H1 (cell line): ENCODE results near the gene BCAS1. TPM values are rescaled to one million over a fixed set of nuclear protein-coding genes. Genes with fewer than 3 reads are reported as not detected.
A peak's percentile ranks its signal among the peaks of the same experiment; 100 is the strongest.

Experiments
- CTCF ChIA-PET: fragments of 300-600 bp; sonication (Branson Sonifier 250); formaldehyde crosslinking; loops from one replicate; lab custom pipeline; 2021; ENCODE audit not compliant: partially characterized antibody; lab: Charles Lee
- POLR2A ChIA-PET: fragments of 300-600 bp; sonication (Branson Sonifier 250); formaldehyde crosslinking; loops from one replicate; lab custom pipeline; 2021; ENCODE audit warnings: inconsistent platforms; ENCODE audit not compliant: partially characterized antibody; lab: Charles Lee
- DNase-seq, 2 experiments: peaks; one replicate each; pipeline versions ENCODE4 v3.0.0 to v3.0.0-alpha.2; 2010 to 2022; ENCODE audit warnings: low spot score in 2 of 2, low read depth in 1 of 2, mixed read lengths in 1 of 2
- FAIRE-seq: peaks from 2 replicates; lab custom pipeline; 2011; peaks lifted over from hg19 to GRCh38; lab: Jason Lieb, UNC
- H2AFZ ChIP-seq: 2 replicates; pipeline ENCODE4 v1.8.1; 2012; ENCODE audit warnings: low read length, inconsistent platforms
- H2AK5ac ChIP-seq: 2 replicates; pipeline ENCODE4 v1.6.1; 2013; ENCODE audit warnings: low read depth, low read length
- H2BK120ac ChIP-seq: replicated peaks from 2 replicates; pipeline ENCODE3; 2013; ENCODE audit warnings: low read depth, low read length, inconsistent platforms
- H2BK12ac ChIP-seq: 2 replicates; pipeline ENCODE4 v1.6.1; 2013; ENCODE audit warnings: low read depth, low read length
- H2BK15ac ChIP-seq: 2 replicates; pipeline ENCODE4 v1.6.1; 2013; ENCODE audit warnings: low read length
- H2BK20ac ChIP-seq: 2 replicates; pipeline ENCODE4 v1.6.1; 2013; ENCODE audit warnings: low read length
- H2BK5ac ChIP-seq: 2 replicates; pipeline ENCODE4 v1.6.1; 2013; ENCODE audit warnings: low read depth, low read length
- H3K14ac ChIP-seq: 2 replicates; pipeline ENCODE4 v1.6.1; 2013; ENCODE audit warnings: inconsistent platforms; ENCODE audit not compliant: insufficient read length
- H3K18ac ChIP-seq: 2 replicates; pipeline ENCODE4 v1.6.1; 2013; ENCODE audit warnings: low read length; ENCODE audit errors: extremely low read depth
- H3K23ac ChIP-seq: 2 replicates; pipeline ENCODE4 v1.6.1; 2013; ENCODE audit warnings: inconsistent platforms; ENCODE audit not compliant: insufficient read length
- H3K23me2 ChIP-seq: 2 replicates; pipeline ENCODE4 v1.6.1; 2013; ENCODE audit warnings: low read depth, low read length
- H3K27ac ChIP-seq: 2 replicates; pipeline ENCODE4 v1.6.1; 2011; ENCODE audit warnings: low read depth, low read length, inconsistent platforms
- H3K27me3 ChIP-seq, 4 experiments: replicated peaks in 1 of 4; 1 replicate in 1 of 4; 2 replicates in 3 of 4; pipeline versions ENCODE4 v1.6.1 to v1.8.1; 2011 to 2013; ENCODE audit warnings: low read length in 3 of 4, mild to moderate bottlenecking in 3 of 4, inconsistent platforms in 2 of 4, mixed read lengths in 2 of 4, moderate library complexity in 1 of 4; ENCODE audit not compliant: control insufficient read depth in 3 of 4, insufficient read depth in 3 of 4; ENCODE audit errors: extremely low read depth in 1 of 4
- H3K36me3 ChIP-seq, 4 experiments: 2 replicates each; pipeline versions ENCODE4 v1.6.1 to v1.8.1; 2011 to 2013; ENCODE audit warnings: mild to moderate bottlenecking in 4 of 4, low read length in 3 of 4, moderate library complexity in 2 of 4, control low read depth in 1 of 4, inconsistent platforms in 1 of 4; ENCODE audit not compliant: insufficient read depth in 4 of 4, control insufficient read depth in 2 of 4
- H3K4ac ChIP-seq: replicated peaks from 2 replicates; pipeline ENCODE3; 2013; ENCODE audit warnings: low read length, low read depth, mixed read lengths, inconsistent platforms; ENCODE audit not compliant: insufficient read length
- H3K4me1 ChIP-seq, 4 experiments: replicated peaks in 1 of 4; 1 replicate in 1 of 4; 2 replicates in 3 of 4; pipeline versions ENCODE4 v1.6.1 to v1.8.1; 2011 to 2013; ENCODE audit warnings: low read length in 3 of 4, inconsistent platforms in 2 of 4, mixed read lengths in 1 of 4; ENCODE audit not compliant: insufficient read depth in 4 of 4, control insufficient read depth in 3 of 4
- H3K4me2 ChIP-seq, 2 experiments: 2 replicates each; pipeline versions ENCODE4 v1.6.1 to v1.8.1; 2011 to 2013; ENCODE audit warnings: low read depth in 2 of 2, low read length in 2 of 2, control low read depth in 1 of 2, inconsistent platforms in 1 of 2, mild to moderate bottlenecking in 1 of 2; ENCODE audit not compliant: insufficient read depth in 1 of 2
- H3K4me3 ChIP-seq, 4 experiments: fragments of 200-600, 300-600 bp in 1 of 4; sonication (generic), shearing (Covaris generic), sonication (Bioruptor Twin) in 1 of 4; 2 replicates each; pipeline versions ENCODE4 v1.5.1 to v1.8.1; 2011 to 2016; ENCODE audit warnings: low read length in 4 of 4, low read depth in 3 of 4, control low read depth in 2 of 4, inconsistent platforms in 2 of 4, mild to moderate bottlenecking in 2 of 4, mixed read lengths in 1 of 4, moderate library complexity in 1 of 4; ENCODE audit not compliant: insufficient read depth in 2 of 4; ENCODE audit errors: extremely low read depth in 1 of 4
- H3K56ac ChIP-seq: replicated peaks from 2 replicates; pipeline ENCODE3; 2013; ENCODE audit warnings: low read depth, mild to moderate bottlenecking, mixed read lengths, low read length, inconsistent platforms; ENCODE audit not compliant: insufficient read length
- H3K79me1 ChIP-seq: 2 replicates; pipeline ENCODE4 v1.6.1; 2013; ENCODE audit warnings: low read depth, low read length, control low read depth
- H3K79me2 ChIP-seq, 2 experiments: 2 replicates each; pipeline versions ENCODE4 v1.6.1 to v1.8.1; 2012 to 2013; ENCODE audit warnings: low read length in 2 of 2, mild to moderate bottlenecking in 2 of 2, inconsistent platforms in 1 of 2; ENCODE audit not compliant: insufficient read depth in 2 of 2, control insufficient read depth in 1 of 2
- H3K9ac ChIP-seq, 4 experiments: replicated peaks in 1 of 4; 1 replicate in 1 of 4; 2 replicates in 3 of 4; pipeline versions ENCODE4 v1.6.1 to v1.8.1; 2011 to 2013; ENCODE audit warnings: low read depth in 3 of 4, low read length in 3 of 4, control low read depth in 2 of 4, mild to moderate bottlenecking in 2 of 4, moderate library complexity in 2 of 4, inconsistent platforms in 1 of 4; ENCODE audit errors: extremely low read depth in 1 of 4
- H3K9me3 ChIP-seq, 2 experiments: 2 replicates each; pipeline versions ENCODE4 v1.6.1 to v1.8.1; 2012 to 2013; ENCODE audit warnings: mild to moderate bottlenecking in 2 of 2, moderate library complexity in 2 of 2, control low read depth in 1 of 2, inconsistent platforms in 1 of 2, low read depth in 1 of 2, low read length in 1 of 2, mixed read lengths in 1 of 2; ENCODE audit not compliant: insufficient read depth in 2 of 2
- H4K20me1 ChIP-seq, 2 experiments: replicated peaks in 1 of 2; 2 replicates each; pipeline versions ENCODE3 to v1.8.1; 2011 to 2013; ENCODE audit warnings: inconsistent platforms in 2 of 2, low read length in 2 of 2, mild to moderate bottlenecking in 1 of 2; ENCODE audit not compliant: insufficient read depth in 2 of 2, control insufficient read depth in 1 of 2
- H4K5ac ChIP-seq: 2 replicates; pipeline ENCODE4 v1.6.1; 2013; ENCODE audit warnings: low read length, low read depth, mixed read lengths, inconsistent platforms; ENCODE audit not compliant: insufficient read length
- H4K8ac ChIP-seq: 2 replicates; pipeline ENCODE4 v1.8.0; 2013; ENCODE audit warnings: mild to moderate bottlenecking, moderate library complexity, low read length, inconsistent platforms; ENCODE audit not compliant: insufficient read depth; ENCODE audit errors: extremely low read depth
- H4K91ac ChIP-seq: replicated peaks from 2 replicates; pipeline ENCODE3; 2013; ENCODE audit warnings: low read length, mixed read lengths, inconsistent platforms; ENCODE audit not compliant: insufficient read length
- BRCA1 ChIP-seq: IDR thresholded peaks from 2 replicates; pipeline ENCODE4 v1.6.1; 2012; ENCODE audit warnings: low read depth, low read length, improper control_type of control experiment
- CBX8 ChIP-seq: fragments of 300-800, 300-1000 bp; sonication (generic); IDR thresholded peaks from 2 replicates; pipeline ENCODE4 v1.7.1; 2016; ENCODE audit warnings: low read depth, low read length, borderline replicate concordance
- CREB1 ChIP-seq: IDR thresholded peaks from 2 replicates; pipeline ENCODE4 v1.6.1; 2012; ENCODE audit warnings: inconsistent platforms
- EP300 ChIP-seq, 2 experiments: IDR thresholded peaks; 1 replicate in 1 of 2; 2 replicates in 1 of 2; pipeline ENCODE4 v1.6.1; 2011 to 2012; ENCODE audit warnings: low read depth in 2 of 2, low read length in 2 of 2, mild to moderate bottlenecking in 2 of 2, borderline replicate concordance in 1 of 2, inconsistent platforms in 1 of 2, moderate library complexity in 1 of 2
- FOSL1 ChIP-seq: IDR thresholded peaks from 2 replicates; pipeline ENCODE4 v1.6.1; 2011; ENCODE audit warnings: mild to moderate bottlenecking, low read depth, low read length, moderate library complexity; ENCODE audit not compliant: insufficient read depth
- GTF2F1 ChIP-seq: IDR thresholded peaks from 2 replicates; pipeline ENCODE4 v1.6.1; 2012; ENCODE audit warnings: low read depth, low read length, improper control_type of control experiment, borderline replicate concordance
- PHF8 ChIP-seq: fragments of 200-600 bp; sonication (generic); conservative IDR thresholded peaks from 2 replicates; pipeline ENCODE4 v1.7.1; 2012; ENCODE audit warnings: low read depth, mild to moderate bottlenecking, inconsistent platforms, low read length, moderate library complexity
- RAD21 ChIP-seq, 2 experiments: IDR thresholded peaks in 1 of 2; conservative IDR thresholded peaks in 1 of 2; 2 replicates each; pipeline ENCODE4 v1.6.1; 2011; ENCODE audit warnings: low read depth in 2 of 2, low read length in 2 of 2, improper control_type of control experiment in 1 of 2, inconsistent platforms in 1 of 2, mild to moderate bottlenecking in 1 of 2, moderate library complexity in 1 of 2
- RBBP5 ChIP-seq: IDR thresholded peaks from 2 replicates; pipeline ENCODE4 v1.7.1; 2012; ENCODE audit warnings: low read depth, mild to moderate bottlenecking, inconsistent platforms, low read length, moderate library complexity, borderline replicate concordance
- RXRA ChIP-seq: IDR thresholded peaks from 2 replicates; pipeline ENCODE4 v1.6.1; 2011; ENCODE audit warnings: low read depth, mild to moderate bottlenecking, low read length, moderate library complexity; ENCODE audit not compliant: insufficient read depth
- SIX5 ChIP-seq: IDR thresholded peaks from 2 replicates; pipeline ENCODE4 v1.6.1; 2011; ENCODE audit warnings: mild to moderate bottlenecking, low read depth, low read length
- SP1 ChIP-seq: IDR thresholded peaks from 2 replicates; pipeline ENCODE4 v1.6.1; 2011; ENCODE audit warnings: low read depth, low read length
- SP4 ChIP-seq: IDR thresholded peaks from 2 replicates; pipeline ENCODE4 v1.6.1; 2012; ENCODE audit warnings: low read length, inconsistent platforms
- TCF12 ChIP-seq: IDR thresholded peaks from 2 replicates; pipeline ENCODE4 v1.6.1; 2011; ENCODE audit warnings: low read depth, mild to moderate bottlenecking, low read length
- YY1 ChIP-seq: IDR thresholded peaks from 2 replicates; pipeline ENCODE4 v1.6.1; 2011; ENCODE audit warnings: low read depth, mild to moderate bottlenecking, low read length
- WGBS, 2 experiments: shearing (Covaris generic) in 1 of 2; methylation state at CpG; one replicate each; pipeline versions ENCODE4 v1.1.6 to v1.1.7; 2013 to 2015; ENCODE audit warnings: low lambda C conversion rate in 2 of 2, mixed read lengths in 2 of 2, inconsistent platforms in 1 of 2, low coverage in 1 of 2, missing lambda C conversion rate in 1 of 2; ENCODE audit not compliant: insufficient replicate concordance in 2 of 2, insufficient coverage in 1 of 2, insufficient read length in 1 of 2; ENCODE audit errors: extremely low coverage in 1 of 2, missing lambda C conversion rate in 1 of 2; 5-methylcytosine and 5-hydroxymethylcytosine counted together
- polyA plus RNA-seq, 7 experiments: library from polyadenylated mRNA; depleted of rRNA in 3 of 7; stranded (reverse) in 5 of 7; unstranded in 2 of 7; fragments of >200 nt in 5 of 7; fragments of 200-250 nt in 2 of 7; gene quantifications; 1 replicate in 5 of 7; 2 replicates in 1 of 7; 4 replicates in 1 of 7; pipeline versions ENCODE4 v1.2.1 to v1.2.3, GENCODE V29; 2011 to 2013; ENCODE audit warnings: missing spikeins in 2 of 7, mixed read lengths in 2 of 7
- total RNA-seq: library from RNA; stranded (reverse); fragmentation: NEBNext Ultra II Directional; extraction: Animal tissue kit (Norgen Biotek cat#: 25700); gene quantifications from 2 replicates; pipeline ENCODE4 v1.2.1, GENCODE V29; 2021

The BCAS1 gene
- total and polyA plus RNA-seq, 2 of the 8 experiments (the other 6 are each of a cell fraction or from before 2014, with no cell fraction given), result 0.06 to 0.19 TPM

DNA sequence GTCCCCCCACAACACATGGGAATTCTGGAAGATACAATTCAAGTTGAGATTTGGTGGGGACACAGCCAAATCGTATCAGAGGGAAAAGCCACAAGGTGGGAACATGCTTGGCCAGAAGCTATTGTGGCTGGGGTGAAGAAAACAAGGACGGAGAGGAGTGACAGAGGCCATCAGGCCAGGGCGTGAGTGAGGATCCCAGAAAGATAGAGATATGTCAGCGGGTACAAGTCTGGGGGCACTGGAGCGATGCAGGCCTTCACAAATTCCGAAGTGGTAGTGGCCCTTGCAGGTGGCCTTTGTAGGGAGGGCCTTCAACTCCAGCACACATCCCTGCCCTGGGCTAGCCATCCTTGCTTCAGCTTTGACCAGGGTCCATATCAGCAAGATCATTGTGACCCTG is 159.1 kb downstream of the BCAS1 start:
- Histone ChIP-seq H3K4me1 (peaks cover 8 to 14% (median 9%) of the 10 kb centered on the region in 4 experiments; a peak in 6 of 7 replicates), H2BK5ac (no peak overlapping the region), H2AFZ (no peak overlapping the region), H3K9ac (no peak overlapping the region), H2BK15ac (peak overlapping the region; percentile 26; the same call in 1 of the 2 replicates), H3K4me3 (no peak overlapping the region), H2BK12ac (0 out of 2 replicates have a peak overlapping the region, but pooled peaks have one; percentile 75), H2BK20ac (no peak overlapping the region), H3K56ac (no peak overlapping the region), H2AK5ac (no peak overlapping the region), H3K27ac (no peak overlapping the region), H4K8ac (no peak overlapping the region; the same call in 1 of the 2 replicates), H3K4ac (no peak overlapping the region), H3K4me2 (no peak overlapping the region), H4K20me1 (no peaks in the 10 kb centered on the region), H2BK120ac (no peak overlapping the region), H3K27me3 (no peaks in the 10 kb centered on the region), H4K91ac (no peak overlapping the region), H3K14ac (no peak overlapping the region), H3K79me2 (no peaks in the 10 kb centered on the region), H3K9me3 (peaks cover 3% of the 10 kb centered on the region in 2 experiments; a peak in 2 of 4 replicates), H3K79me1 (no peaks in the 10 kb centered on the region), H3K23ac (no peak overlapping the region), H3K23me2 (no peaks in the 10 kb centered on the region; the same call in 1 of the 2 replicates), H4K5ac (no peak overlapping the region), H3K18ac (no peak overlapping the region), H3K36me3 (no peaks in the 10 kb centered on the region)
- POLR2A ChIA-PET, result no interaction called here
- no peak for DNase-seq
- no peak for FAIRE-seq
- CTCF ChIA-PET, result interaction anchor here (1.3 to 1.8 kb wide), 3 partner anchors 27 to 333 kb away, joined by 4 to 7 read pairs (median 5); no protein-coding TSS in a partner anchor
- WGBS, 2 experiments, result 79% methylated on average over 6 of the region's 6 CpGs; no CpG with 5 or more reads in 1 of the 2 experiments
- TF ChIP-seq RAD21 (IDR thresholded peaks at IDR 0.05 in 1 of 2, conservative IDR thresholded peaks at IDR 0.05 in 1 of 2; ENCODE audit: low read depth in 2 of 2, low read length in 2 of 2) (no peak), EP300 (IDR thresholded peaks at IDR 0.05; ENCODE audit: borderline replicate concordance in 1 of 2, low read depth in 2 of 2, low read length in 2 of 2) (no peak), PHF8 (no peak), CBX8 (no peak), TCF12 (no peak), RBBP5 (no peak), SIX5 (no peak), GTF2F1 (no peak), BRCA1 (no peak), SP4 (no peak), FOSL1 (no peak), CREB1 (no peak), SP1 (no peak), RXRA (no peak), YY1 (no peak)
